ENCODE results near the gene FXYD7.
A peak's percentile ranks its signal among the peaks of the same experiment; 100 is the strongest.

The FXYD7 gene

DNA sequence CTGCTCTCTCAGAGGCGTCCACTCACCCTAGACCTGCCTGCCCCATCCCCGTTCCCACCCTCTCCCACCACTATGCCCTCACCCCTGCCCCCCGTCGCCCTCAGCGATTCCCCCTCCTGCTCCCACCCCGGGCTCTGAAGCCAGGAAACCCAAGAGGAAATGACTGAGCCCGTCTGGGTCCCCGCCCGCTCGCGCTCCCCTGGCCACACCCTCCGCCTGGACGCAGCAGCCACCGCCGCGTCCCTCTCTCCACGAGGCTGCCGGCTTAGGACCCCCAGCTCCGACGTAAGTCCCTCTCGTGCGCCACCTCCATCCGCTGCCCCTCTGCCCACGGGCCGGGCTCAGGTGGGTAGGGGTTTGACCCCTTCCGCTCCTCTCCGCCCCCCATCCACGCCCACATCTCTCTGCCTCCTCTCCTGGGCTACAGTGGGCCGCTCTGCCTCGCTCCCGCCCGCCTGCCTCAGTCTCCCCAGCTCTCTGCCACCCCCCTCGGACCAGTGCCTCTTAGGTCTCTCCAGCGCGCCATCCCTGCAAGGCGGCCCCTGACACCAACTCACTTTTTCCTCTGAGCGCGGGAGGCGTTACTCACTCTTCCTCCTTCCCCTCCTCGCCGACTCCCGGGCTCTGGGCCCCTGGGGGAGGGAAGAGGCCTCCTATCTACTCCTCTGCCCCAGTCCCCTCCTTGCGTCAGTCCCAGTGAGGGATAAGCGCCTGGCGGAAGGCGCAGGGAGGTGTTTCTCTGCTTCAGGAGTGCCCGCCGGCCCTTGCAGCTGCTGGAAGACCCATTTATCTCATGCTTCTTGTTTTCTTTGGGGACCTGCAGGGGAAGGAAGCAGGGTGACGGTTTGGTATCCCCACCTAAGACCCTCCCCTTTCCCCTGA is 11.7 kb downstream of the FXYD7 start, which contains the start of gene FXYD5:
Gene FXYD5, plus strand, starts transcription at position 211 of the 882 bp plus-strand sequence. CDS start 816 bp downstream, outside the sequence.
- no peaks in the 10 kb centered on the region for H3K9me3 ChIP-seq (ENCODE audit: low read length)
- no peaks in the 10 kb centered on the region for H4K20me1 ChIP-seq (ENCODE audit: insufficient read depth, low read length)
- H3K79me2 ChIP-seq (ENCODE audit: insufficient read depth, low read length): no peaks in the 10 kb centered on the region
- no peaks in the 10 kb centered on the region for H3K9me2 ChIP-seq (ENCODE audit: low read depth, low read length)
- H3F3A ChIP-seq (ENCODE audit: insufficient read depth, low read length): no peaks in the 10 kb centered on the region
- no peak within 1 kb of the TSS for H2AFZ ChIP-seq (ENCODE audit: low read length)
- peak within 1 kb of the TSS; percentile 68 for H3K4me3 ChIP-seq (ENCODE audit: low read depth, low read length, poor library complexity, severe bottlenecking)
- TF ChIP-seq EZH2 (IDR thresholded peaks at IDR 0.05; ENCODE audit: borderline replicate concordance, low read length): no peak
- TF ChIP-seq, protein P1, sequence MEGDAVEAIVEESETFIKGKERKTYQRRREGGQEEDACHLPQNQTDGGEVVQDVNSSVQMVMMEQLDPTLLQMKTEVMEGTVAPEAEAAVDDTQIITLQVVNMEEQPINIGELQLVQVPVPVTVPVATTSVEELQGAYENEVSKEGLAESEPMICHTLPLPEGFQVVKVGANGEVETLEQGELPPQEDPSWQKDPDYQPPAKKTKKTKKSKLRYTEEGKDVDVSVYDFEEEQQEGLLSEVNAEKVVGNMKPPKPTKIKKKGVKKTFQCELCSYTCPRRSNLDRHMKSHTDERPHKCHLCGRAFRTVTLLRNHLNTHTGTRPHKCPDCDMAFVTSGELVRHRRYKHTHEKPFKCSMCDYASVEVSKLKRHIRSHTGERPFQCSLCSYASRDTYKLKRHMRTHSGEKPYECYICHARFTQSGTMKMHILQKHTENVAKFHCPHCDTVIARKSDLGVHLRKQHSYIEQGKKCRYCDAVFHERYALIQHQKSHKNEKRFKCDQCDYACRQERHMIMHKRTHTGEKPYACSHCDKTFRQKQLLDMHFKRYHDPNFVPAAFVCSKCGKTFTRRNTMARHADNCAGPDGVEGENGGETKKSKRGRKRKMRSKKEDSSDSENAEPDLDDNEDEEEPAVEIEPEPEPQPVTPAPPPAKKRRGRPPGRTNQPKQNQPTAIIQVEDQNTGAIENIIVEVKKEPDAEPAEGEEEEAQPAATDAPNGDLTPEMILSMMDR (IDR thresholded peaks at IDR 0.05; ENCODE audit: low read length): no peak
- H3K27me3 ChIP-seq (ENCODE audit: insufficient read depth, low read length): no peaks in the 10 kb centered on the region
- H3K27ac ChIP-seq (ENCODE audit: low read depth, low read length, poor library complexity, severe bottlenecking): peak within 1 kb of the TSS; percentile 55
- peaks cover 37% of the 10 kb centered on the region for H3K36me3 ChIP-seq (ENCODE audit: insufficient read depth, low read length)
- H3K9ac ChIP-seq (ENCODE audit: low read length): peak within 1 kb of the TSS; percentile 72
- H3K4me2 ChIP-seq (ENCODE audit: low read length): peak within 1 kb of the TSS; percentile 77
- H3K4me1 ChIP-seq (ENCODE audit: insufficient read depth, low read length, severe bottlenecking): peaks cover 23% of the 10 kb centered on the region

GRCh38 chr19:35155441-35155840 is 12.4 kb downstream of the FXYD7 start:
- no peaks in the 10 kb centered on the region for H3K79me2 ChIP-seq (ENCODE audit: insufficient read depth, low read length)
- peak overlapping the region; percentile 68 for H3K4me3 ChIP-seq (ENCODE audit: low read depth, low read length, poor library complexity, severe bottlenecking)
- H4K20me1 ChIP-seq (ENCODE audit: insufficient read depth, low read length): no peaks in the 10 kb centered on the region
- H3K9me2 ChIP-seq (ENCODE audit: low read depth, low read length): no peaks in the 10 kb centered on the region
- H3K27ac ChIP-seq (ENCODE audit: low read depth, low read length, poor library complexity, severe bottlenecking): peak overlapping the region; percentile 55
- H2AFZ ChIP-seq (ENCODE audit: low read length): no peak overlapping the region
- H3F3A ChIP-seq (ENCODE audit: insufficient read depth, low read length): no peaks in the 10 kb centered on the region
- H3K27me3 ChIP-seq (ENCODE audit: insufficient read depth, low read length): no peaks in the 10 kb centered on the region
- H3K4me1 ChIP-seq (ENCODE audit: insufficient read depth, low read length, severe bottlenecking): peaks cover 23% of the 10 kb centered on the region
- H3K9ac ChIP-seq (ENCODE audit: low read length): peak overlapping the region; percentile 72
- no peak for TF ChIP-seq EZH2 (IDR thresholded peaks at IDR 0.05; ENCODE audit: borderline replicate concordance, low read length)
- TF ChIP-seq, protein P1 (IDR thresholded peaks at IDR 0.05; ENCODE audit: low read length): peak; percentile 12; the same call in 1 of the 2 replicates
- no peaks in the 10 kb centered on the region for H3K9me3 ChIP-seq (ENCODE audit: low read length)
- H3K4me2 ChIP-seq (ENCODE audit: low read length): peak overlapping the region; percentile 77
- peaks cover 44% of the 10 kb centered on the region for H3K36me3 ChIP-seq (ENCODE audit: insufficient read depth, low read length)

GRCh38 chr19:35155981-35156672 is 13.1 kb downstream of the FXYD7 start:
- Histone ChIP-seq H3K9ac (ENCODE audit: low read length) (peak overlapping the region; percentile 72), H3K27me3 (ENCODE audit: insufficient read depth, low read length) (no peaks in the 10 kb centered on the region), H4K20me1 (ENCODE audit: insufficient read depth, low read length) (no peaks in the 10 kb centered on the region), H3K36me3 (ENCODE audit: insufficient read depth, low read length) (peaks cover 50% of the 10 kb centered on the region), H3K27ac (ENCODE audit: low read depth, low read length, poor library complexity, severe bottlenecking) (peak overlapping the region; percentile 55), H3K4me3 (ENCODE audit: low read depth, low read length, poor library complexity, severe bottlenecking) (peak overlapping the region; percentile 68), H3F3A (ENCODE audit: insufficient read depth, low read length) (no peaks in the 10 kb centered on the region), H3K9me3 (ENCODE audit: low read length) (no peaks in the 10 kb centered on the region), H3K4me1 (ENCODE audit: insufficient read depth, low read length, severe bottlenecking) (peaks cover 23% of the 10 kb centered on the region), H2AFZ (ENCODE audit: low read length) (no peak overlapping the region), H3K9me2 (ENCODE audit: low read depth, low read length) (no peaks in the 10 kb centered on the region), H3K4me2 (ENCODE audit: low read length) (peak overlapping the region; percentile 77), H3K79me2 (ENCODE audit: insufficient read depth, low read length) (no peaks in the 10 kb centered on the region)
- TF ChIP-seq, protein P1 (IDR thresholded peaks at IDR 0.05; ENCODE audit: low read length): no peak
- TF ChIP-seq EZH2 (IDR thresholded peaks at IDR 0.05; ENCODE audit: borderline replicate concordance, low read length): no peak

All from OCI-LY1 (cell line).